GDM1 (cell line): ENCODE data around the gene AIRE.

Source experiments
- DNase-seq: peaks from one replicate; lab custom pipeline; 2025; lab: John Stamatoyannopoulos, UW

AIRE gene

DNA sequence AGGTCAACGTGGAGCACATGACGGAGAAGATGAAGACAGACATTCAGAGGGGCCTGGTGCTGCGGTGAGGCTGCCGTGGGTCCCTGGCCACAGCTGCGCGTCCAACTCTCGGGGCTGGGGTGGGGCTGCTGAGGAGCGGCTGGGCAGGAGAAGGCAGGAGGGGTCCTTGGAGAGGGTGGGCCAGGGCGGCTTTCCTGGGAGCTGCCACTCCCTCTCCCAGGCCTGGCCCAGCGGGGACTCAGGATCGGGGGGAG is 39.1 kb downstream of the AIRE start:
- DNase-seq, result no peak

DNA sequence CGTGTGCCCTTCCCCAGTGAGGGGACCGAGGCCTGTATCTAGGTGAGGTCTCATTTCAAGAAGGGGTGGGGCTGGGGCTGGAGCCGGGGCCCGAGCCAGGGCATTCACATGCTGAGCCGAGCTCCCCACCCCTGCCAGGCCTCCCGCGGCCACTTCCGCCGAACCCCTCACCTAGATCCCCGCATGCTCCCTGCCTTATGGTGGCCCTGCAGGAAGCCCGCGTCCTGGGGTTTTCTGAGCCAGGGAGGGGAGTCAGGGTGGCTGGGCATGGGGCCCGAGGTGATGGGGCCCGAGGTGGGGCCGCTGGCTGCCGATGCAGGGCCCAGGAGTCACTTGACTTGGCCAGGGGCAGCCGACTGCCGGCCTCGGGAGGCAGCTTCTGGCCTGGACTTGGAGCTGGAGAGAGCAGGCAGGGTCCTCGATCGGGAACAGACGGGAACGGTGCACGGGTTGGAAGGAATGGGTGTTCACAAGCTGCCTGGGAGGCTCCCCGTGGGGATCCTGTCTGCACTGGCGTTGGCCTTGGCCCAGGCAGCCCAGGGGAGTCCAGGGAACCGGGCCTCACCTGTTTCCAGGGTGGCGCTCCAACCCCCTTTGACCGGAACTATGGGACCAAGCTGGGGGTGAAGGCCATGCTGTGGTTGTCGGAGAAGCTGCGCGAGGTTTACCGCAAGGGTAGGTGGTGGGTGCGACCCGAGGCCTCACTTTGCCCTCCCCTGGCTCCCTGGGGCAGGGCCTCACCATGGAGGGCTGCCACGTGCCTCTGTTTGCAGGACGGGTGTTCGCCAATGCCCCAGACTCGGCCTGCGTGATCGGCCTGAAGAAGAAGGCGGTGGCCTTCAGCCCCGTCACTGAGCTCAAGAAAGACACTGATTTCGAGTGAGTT is 40.0 kb downstream of the AIRE start:
- DNase-seq, result no peak

DNA sequence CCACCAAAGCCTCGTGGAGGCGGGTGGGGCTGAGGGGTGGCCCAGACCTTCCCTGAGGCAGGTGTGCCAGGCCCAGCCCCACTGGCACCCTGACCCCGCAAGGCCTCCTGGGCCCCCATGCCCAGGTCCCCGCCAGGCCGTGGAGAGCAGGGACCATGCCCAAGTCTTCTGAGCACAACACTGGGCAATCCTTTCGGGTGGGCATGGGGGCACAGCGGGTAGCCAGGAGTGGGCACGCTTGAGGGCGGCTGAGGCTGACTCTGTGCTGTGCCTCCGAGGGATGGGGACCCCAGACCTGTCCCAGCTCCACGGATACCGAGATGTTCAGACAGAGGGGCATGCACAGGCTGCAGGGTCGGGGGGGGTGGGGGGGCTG is 40.6 kb downstream of the AIRE start:
- no peak for DNase-seq

- DNase-seq, result no peak
Observed at GRCh38 chr21:44326716-44327602, 41.3 kb downstream of the AIRE start.

DNA sequence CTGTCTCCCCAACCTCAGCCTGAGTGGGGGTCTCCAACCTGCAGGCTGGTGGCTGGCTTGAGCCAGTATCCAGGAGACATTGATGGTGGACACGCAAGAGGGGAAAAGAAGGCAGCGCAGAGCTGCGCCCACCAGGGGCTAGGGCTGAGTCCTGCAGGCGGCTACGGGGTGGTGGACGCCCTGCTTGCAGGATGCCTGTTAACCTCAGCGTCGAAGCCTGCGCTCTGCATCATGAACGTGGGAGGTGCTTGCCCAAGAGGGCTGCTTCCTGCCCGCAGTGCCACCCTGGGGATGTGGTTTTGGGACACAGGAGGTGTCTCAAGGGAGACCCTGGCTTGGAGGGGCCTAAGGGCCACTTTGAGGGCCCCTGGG is 41.9 kb downstream of the AIRE start:
- DNase-seq, result no peak

- no peak for DNase-seq
Observed at GRCh38 chr21:44328242-44328895, 42.7 kb downstream of the AIRE start.

DNA sequence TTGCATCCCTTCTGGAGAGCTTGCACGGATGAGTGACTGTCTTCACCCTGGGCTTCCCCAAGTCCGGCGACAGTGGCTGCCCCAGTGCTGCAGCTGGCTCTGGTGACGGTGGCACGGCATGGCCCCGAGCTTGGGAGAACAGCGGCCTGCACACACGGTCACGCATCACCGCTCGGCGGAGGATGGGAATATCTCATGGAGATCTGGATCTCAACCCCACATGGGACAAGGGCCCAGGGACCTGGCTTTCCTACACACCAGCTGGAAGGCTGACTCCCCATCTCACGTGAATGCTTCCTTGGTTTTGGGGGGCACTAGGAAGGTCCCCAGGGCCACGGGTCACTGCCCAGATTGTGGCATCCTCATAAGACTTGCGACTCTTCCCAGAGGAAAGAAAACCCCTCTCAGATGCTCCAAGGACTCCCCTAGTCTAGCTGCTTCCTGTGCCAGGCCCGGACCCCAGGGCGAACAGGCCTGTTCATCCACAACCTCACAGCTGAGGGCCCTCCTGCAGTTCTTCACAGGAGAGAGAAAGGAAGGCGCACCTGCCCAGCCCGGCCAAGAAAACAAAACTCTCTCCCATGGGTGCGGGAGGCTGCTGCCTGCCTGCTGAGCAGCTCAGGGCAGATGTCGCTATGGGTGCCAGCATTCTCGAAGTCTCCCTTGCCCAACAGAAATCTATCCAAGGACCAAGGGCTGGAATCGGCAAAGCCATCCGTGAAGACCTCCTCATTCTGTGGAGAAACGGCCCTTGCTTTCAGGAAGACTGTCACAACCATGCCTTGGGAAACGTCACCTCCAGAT is 43.6 kb downstream of the AIRE start:
- no peak for DNase-seq

DNA sequence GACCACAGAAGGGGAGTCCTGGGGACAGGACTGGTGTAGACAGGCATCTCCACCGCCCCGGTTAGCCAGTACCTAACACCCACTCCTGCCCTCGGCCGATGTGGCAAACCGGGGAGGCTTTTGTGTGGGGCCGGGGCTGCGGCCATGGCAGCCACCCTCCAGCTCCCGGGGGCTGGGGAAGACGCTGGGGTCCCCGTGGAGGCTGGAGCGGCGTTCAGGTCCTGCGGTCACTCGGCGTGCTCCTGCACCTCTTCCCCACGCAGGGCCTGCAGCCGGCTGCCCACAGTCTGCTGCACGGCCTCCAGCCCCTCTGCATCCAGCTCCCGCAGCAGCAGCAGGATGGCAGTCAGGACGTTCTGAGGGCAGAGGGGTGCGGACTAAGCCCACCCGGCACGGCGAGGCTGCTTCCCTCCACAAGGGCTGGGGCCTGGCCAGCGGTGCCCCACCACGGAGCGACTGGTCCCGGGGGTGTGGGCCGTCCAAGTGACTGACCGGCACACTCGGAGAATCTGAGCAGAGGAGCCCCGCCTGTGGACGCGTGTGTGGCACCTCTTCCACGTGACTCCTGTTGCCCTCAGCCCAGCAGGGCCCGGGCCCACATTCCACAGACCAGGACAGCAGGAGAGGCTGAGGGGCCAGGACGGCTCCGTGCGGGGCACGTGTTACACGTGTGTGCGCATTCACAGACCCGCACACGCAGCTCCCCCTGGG is 44.5 kb downstream of the AIRE start:
- no peak for DNase-seq

- DNase-seq, result no peak
Observed at GRCh38 chr21:44330698-44331097, 45.0 kb downstream of the AIRE start.

- DNase-seq, result no peak
Observed at GRCh38 chr21:44331209-44331608, 45.5 kb downstream of the AIRE start.

DNA sequence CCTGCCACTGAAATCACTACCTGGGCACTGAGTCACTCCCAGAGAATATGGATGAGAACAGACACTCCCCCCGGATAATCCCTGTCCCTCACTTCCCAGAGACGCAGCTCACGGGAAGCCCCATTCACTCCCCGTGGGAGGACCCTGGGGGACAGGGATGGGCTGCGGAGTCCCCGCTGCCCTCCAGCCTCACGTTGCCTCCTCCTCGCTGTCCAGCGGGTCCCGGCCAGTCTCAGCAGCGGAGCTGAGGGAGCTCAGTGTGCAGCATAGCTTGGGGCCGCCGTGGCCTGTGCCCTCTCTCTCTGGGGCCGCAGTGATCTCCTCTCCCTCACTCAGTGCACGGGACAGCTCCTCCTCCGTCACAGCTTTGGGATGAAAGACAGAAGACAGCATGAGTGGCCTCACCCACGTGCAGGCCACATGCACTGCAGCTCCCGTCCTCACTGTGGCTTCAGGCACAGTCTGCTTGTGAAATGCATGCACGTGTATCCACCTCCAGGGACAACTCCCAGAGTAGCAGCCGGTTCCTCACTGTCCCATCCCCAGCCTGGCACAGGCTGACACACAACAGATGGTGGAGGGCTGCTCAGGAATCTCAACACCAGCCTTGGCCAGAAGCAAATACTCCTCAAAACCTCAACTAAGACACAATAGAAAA is 46.1 kb downstream of the AIRE start:
- no peak for DNase-seq

DNA sequence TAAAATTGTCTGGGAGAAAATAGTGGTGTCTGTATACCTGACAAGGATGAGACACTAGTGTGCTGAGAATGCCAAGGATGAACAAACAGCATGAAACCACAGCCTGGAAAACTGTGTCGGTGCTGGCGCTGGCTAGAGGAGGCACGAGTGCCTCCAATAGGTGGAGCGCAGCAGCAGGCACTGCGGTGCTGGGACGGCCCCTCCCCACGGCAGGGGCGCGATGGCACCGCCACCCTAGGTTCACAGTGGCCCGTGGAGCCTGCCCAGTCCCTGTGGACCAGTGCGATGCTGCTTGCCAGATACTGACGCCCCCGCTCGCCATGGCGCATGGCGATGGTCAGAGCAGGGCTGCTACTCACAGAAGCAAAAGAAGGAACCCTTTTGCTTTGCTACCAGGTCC is 46.7 kb downstream of the AIRE start:
- no peak for DNase-seq

DNA sequence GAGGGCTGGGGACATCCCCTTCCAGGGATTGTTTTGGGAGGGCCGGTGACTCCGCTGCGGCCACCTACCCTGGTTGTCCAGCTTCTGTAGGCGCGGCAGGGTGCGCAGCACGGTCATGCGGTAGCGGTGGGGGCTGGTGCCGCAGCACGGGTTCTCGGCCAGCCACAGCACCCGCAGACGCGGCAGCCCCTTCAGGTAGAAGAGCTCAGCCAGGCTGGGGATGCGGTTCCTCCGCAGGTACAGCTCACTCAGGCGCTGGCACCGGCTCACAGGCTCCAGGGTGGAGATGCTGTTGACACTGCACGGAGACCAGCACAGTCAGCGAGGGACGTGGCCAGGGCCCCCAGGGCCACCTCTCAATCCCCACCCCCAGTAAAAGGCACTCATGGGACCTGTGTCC is 47.3 kb downstream of the AIRE start:
- no peak for DNase-seq

- no peak for DNase-seq
Observed at GRCh38 chr21:44333509-44334328, 48.0 kb downstream of the AIRE start.

DNA sequence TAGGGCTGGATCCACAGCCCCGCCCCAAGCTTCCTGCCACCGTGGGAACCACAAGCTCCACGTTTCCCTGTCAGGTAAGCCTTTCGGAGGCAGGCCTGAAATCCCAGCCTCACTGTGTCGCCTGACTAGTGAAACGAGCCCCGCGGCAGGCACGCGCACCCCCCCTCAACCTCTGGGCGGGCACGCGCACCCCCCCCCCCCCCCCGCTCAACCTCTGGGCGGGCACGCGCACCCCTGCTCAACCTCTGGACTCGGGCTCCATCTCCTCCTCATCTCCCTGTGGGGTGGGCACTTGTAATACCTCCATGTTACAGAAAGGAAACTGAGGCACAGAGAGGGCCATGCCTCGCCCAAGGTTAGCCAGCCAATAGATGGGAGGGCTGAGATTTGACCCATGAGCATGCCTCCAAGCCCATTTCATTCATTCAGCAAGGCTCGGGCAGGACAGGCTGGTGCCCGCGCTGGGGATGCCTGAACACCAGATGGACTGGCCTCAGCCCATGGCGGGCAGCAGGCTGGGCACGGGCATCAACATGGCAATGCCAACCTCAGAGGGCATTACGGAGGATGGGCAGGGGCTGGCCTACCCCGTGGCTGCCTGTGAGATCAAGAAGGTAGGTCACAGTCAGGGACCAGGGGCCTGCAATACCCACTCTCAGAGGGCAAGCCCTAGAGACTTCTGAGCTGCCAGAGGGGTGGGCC is 48.8 kb downstream of the AIRE start:
- DNase-seq, result no peak

- no peak for DNase-seq
Observed at GRCh38 chr21:44335266-44336059, 49.8 kb downstream of the AIRE start.

DNA sequence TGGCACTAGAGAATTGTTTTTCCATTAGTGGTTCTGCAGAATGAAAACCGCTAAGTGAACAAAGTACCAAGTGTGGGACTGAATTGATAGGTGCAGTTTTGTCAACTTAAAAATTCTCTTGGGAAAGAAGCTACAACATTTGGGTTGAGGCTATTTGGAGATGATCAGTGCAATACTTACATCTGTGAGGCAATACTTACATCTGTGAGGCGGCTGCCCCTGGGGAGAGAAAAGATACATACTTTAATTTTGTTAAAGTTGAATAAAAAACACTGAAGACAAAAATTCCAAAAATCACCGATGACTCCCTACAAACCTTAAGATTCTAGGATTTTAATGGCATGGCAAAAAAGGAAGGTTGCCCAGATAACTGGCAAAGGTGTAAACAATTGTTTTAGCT is 51.8 kb downstream of the AIRE start:
- no peak for DNase-seq
